Suppressor macrophage (primary cell): ENCODE data around the gene WWC1.

Experiments
- DNase-seq, 4 experiments: peaks; one replicate each; pipeline ENCODE4 v3.0.0-alpha.2; 2020 to 2022

WWC1 gene

GRCh38 chr5:168451565-168451964 is 160.1 kb downstream of the WWC1 start:
- DNase-seq: no peak

GRCh38 chr5:168455201-168455600 is 163.8 kb downstream of the WWC1 start:
- no peak for DNase-seq

DNA sequence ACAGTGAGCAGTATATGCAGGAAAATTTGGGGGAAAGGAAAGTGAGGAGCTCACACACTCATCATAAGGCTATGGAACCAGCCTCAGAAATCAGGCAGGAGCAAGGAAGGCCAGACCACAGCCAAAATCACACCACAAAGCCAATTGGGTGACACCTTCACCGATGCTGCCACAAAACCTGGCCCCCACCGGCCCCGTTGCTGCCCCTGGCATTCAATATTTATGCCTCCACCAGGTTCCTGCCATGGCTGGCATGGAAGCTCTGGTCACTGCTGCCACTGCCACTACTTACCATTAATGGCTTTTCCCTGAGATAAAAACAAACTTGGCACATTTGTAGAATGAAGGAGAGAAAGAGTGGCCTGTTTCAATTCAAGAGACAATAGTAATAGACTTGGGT is 166.1 kb downstream of the WWC1 start:
- no peak for DNase-seq

DNA sequence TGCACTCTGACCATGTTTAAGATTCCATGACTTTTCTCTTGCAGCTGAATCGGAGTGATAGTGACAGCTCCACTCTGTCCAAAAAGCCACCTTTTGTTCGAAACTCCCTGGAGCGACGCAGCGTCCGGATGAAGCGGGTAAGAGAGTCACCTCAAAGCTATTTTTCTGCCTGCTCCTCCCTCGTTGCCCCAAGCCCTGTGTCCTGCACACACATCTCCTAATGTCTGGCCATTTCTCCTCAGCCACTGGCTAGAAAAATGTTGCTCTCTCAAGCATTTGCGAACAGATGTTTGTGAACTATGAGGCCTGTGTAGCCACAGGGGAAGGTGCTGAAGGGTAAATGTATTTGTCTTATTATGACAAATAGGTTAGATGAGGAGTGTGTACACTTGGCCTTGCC is 169.2 kb downstream of the WWC1 start:
- no peak for DNase-seq

GRCh38 chr5:168463081-168463480 is 171.6 kb downstream of the WWC1 start:
- DNase-seq: no peak

GRCh38 chr5:168464214-168464613 is 172.8 kb downstream of the WWC1 start:
- no peak for DNase-seq

DNA sequence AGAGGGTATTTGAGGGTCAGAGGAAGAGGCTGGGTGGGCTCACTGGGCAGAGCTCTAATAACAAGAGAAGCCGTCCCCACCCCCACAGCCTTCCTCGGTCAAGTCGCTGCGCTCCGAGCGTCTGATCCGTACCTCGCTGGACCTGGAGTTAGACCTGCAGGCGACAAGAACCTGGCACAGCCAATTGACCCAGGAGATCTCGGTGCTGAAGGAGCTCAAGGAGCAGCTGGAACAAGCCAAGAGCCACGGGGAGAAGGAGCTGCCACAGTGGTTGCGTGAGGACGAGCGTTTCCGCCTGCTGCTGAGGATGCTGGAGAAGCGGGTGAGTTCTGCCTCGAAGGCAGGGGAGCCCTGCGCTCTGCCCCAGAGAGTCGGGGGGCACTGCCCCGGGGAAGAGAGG is 173.2 kb downstream of the WWC1 start:
- DNase-seq: no peak

GRCh38 chr5:168467755-168468330 is 176.4 kb downstream of the WWC1 start:
- no peak for DNase-seq

DNA sequence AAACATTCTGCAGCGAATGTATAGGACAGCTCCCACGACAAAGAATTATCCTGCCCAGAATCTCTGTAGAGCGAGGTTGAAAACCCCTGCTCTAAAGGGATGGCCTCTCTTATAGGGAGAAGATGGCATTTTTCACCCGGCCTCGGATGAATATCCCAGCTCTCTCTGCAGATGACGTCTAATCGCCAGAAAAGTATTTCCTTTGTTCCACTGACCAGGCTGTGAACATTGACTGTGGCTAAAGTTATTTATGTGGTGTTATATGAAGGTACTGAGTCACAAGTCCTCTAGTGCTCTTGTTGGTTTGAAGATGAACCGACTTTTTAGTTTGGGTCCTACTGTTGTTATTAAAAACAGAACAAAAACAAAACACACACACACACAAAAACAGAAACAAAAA is 177.4 kb downstream of the WWC1 start:
- DNase-seq: no peak

DNA sequence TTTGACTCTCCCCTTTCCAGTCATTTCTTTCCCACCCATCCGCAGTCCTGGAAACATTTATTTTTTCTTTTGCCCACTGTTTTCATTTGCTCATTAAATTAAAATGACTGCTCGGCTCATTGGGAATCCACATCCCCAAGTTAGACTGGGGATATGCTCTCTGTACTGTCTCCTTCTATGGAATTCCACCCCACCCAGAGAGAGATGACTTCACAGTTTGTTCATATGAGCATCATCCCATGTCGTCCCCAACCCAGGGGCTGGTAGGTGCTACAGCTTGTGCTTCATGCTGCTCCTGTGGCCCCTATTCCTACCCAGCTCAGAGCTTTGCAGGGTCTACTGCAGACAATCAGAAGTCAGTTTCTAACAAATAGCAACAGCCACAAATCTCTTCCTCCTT is 178.4 kb downstream of the WWC1 start:
- DNase-seq: no peak

- no peak for DNase-seq
Measured at GRCh38 chr5:168471785-168472184, 180.3 kb downstream of the WWC1 start.

DNA sequence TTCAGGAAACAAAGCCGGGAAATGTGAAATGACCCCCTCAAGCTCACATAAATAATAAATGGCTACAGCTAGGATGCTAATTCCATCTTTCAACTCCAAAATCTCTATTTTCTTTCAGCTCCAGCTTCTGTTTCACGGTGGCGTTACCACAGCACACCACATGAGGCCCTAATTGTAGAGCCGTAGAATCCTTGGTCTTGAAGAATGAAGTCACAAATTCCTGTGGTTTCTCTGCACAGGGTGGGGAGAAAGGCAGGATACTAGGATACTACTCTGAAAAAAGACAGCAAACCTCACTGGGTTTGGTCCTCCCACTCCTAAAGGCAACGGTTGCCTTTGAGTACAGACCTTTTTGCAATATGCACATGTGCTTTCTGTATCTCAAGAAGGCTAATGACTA is 180.9 kb downstream of the WWC1 start:
- no peak for DNase-seq

DNA sequence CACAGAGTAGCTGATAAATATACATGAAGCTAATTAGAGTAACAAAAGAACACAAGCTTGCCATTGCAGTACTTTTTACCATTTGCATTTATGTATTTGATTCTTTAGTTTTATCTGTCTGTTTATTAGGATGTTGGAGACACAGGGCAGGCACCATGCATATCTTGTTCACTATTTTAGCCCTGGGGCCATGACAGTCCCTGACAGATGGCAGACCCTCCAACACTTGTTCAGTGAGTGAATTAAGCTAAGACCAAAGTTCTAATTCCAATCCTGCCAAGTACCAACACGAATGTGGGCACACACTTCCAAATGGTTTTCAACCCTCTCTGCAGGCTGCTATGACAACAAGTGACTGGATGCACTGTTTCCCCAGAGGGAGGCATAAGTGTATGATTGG is 182.9 kb downstream of the WWC1 start:
- no peak for DNase-seq

DNA sequence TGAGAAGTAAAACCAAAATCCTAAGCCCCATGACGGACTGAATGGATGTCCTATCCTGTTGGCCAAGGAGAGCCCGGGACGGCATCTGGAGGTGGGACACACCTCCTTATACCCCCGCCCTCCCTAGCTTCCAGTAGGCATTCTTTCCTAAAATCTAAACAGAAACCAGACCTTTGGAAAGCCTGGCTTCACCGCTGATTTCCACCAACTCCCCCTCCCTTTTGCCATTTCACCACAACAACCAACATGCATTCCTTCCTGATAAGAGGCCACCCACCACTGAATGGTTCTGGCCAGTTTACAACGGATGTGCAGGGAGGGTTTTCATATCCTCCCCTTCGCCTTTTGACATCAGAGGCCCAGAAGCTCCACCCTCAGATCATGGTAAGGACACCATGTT is 185.6 kb downstream of the WWC1 start:
- no peak for DNase-seq

DNA sequence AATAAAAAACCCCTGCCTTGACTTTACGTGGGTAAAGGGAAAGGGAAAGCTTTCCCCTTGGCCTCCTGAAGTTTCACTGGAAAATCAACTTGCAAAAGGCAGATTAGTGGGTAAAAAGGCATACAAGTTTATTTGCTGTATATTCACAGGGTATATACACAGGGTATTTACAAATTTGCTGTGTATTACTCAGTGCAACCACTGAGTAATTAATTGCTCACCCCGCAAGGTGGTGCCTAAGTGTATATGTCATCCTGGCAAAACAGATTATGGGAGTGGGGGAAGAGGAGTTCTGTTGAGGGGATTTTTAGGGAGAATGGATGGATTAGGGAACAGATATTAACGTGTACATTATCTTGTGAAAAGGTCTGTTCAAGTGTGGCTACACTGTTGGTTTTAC is 187.7 kb downstream of the WWC1 start:
- no peak for DNase-seq

GRCh38 chr5:168480601-168481000 is 189.2 kb downstream of the WWC1 start:
- no peak for DNase-seq

DNA sequence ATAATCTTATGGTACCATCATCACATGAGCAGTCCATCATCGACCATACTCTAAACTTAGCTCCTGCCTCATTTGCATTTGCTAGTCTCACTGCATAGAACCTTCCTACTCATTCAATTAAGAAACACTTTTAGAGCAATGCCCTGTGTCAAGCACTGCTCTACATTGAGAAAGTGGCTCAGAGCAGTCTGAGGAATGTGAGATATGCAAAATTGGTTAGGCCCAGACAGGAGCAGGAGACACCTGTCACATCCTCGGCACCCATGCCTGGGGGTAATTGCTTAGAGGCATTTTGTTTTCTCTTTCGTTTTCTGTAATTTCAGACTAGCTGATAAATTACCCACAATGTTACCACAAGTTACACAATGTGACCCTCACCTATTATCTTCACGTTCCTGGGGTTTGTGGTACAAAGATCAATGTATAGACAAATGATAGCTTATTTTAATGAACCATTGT is 189.9 kb downstream of the WWC1 start:
- DNase-seq: no peak

DNA sequence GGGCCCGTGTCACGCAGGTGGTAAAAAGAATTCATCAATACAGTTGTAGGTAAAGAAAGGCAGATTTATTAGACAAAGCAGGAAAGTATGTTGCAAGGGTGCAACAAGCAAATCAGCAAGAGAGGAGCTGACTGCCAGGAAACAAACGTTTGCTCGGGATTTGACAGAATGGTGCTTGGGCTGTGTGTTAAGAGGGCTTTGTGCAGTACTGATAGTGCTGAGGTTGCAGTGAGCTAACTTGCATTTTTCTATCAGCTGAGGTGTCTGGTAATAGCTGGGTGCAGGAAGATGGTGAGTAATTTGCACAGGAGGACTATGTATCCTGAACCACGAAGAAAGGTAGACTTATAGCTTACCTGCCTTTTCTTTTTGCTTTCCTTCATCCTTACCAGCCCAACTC is 190.9 kb downstream of the WWC1 start:
- no peak for DNase-seq

- DNase-seq: peak; percentile 95 to 97 (median 96)
Measured at GRCh38 chr5:168486136-168486879, 194.9 kb downstream of the WWC1 start, which contains the start of gene RARS1. RARS1 (plus strand) TSS chr5:168486471; CDS start chr5:168486499, 28 bp downstream.

DNA sequence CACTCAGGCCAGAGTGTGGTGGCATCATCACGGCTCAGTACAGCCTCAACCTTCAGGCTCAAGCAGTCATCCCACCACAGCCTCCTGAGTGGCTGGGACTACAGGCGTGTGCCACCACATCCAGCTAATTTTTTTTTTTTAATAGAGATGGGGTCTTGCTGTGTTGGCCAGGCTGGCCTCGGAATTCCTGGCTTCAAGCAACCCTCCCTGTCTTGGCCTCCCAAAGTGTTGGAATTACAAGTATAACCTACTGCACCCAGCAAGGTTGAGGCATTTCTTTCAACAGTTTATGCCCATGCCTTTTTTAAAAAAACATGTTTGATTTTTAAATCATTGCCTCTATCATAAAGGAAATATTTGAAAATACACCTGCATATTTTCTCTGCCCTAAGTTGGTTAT is 197.6 kb downstream of the WWC1 start:
- no peak for DNase-seq

DNA sequence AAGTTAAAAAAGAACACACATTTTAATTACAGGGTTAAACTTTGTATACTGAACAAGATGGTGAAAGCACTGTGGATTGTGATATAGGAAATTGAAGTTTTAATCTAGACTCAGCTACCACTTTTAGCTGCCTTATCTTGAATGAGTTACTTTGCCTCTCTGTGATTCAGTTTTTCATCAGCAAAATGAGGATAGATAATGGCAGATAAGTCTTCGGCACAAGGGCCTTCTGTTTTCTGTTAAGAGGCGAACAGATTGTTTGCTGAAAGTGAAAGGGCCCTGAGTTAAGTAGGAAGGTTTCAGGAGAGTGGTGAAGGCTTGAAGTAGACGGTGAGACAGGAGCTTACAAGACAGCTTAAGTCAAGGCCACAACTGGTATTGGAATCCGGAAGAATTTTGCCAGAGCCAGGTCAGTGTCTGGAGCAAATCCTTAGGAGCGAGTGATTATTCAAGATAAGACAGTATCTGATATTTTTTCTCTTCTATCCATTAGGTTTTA is 202.7 kb downstream of the WWC1 start:
- no peak for DNase-seq

- DNase-seq: no peak
Measured at GRCh38 chr5:168502563-168503237, 211.3 kb downstream of the WWC1 start.

DNA sequence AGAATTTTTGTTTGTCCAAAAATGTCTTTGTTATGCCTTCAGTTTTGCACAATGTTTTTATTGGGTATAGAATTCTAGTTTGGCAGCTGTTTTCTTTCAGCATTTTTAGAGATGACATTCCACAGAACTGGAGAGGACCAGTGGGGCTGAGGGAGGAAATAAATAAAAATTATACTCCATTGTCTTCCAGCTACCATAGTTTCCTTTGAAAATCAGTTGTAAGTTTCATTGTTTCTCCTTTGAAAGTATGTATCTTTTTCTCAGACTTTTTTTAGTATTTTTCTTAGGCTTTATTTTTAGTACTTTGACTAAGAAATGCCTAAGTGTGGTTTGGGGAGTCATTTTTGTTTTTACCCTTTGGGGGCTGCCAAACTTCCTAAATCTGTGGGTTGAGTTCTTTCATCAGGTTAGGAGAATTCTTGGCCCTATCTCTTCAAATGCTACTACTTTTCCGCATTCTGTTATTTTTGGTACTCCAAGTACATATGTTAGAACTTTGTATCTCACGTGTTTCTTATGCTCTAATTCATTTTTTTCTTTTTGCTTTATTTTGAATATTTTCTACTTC is 222.5 kb downstream of the WWC1 start:
- DNase-seq: no peak
